CD4-positive, alpha-beta T cell treated with Interleukin-2 at 100 ng/mL for 4 hours (primary cell): ENCODE results near the gene ITGB3.

ENCODE experiments used
- DNase-seq: peaks from one replicate; pipeline ENCODE4 v3.0.0-alpha.2; 2020; ENCODE audit warnings: low spot score

The ITGB3 gene

GRCh38 chr17:47338026-47338425 is 84.4 kb downstream of the ITGB3 start:
- no peak for DNase-seq

GRCh38 chr17:47352848-47353247 is 99.2 kb downstream of the ITGB3 start:
- no peak for DNase-seq

GRCh38 chr17:47358652-47359051 is 105.0 kb downstream of the ITGB3 start:
- no peak for DNase-seq
